Activated gamma-delta T cell treated with anti-CD3 and anti-CD28 coated beads, Interleukin-2, amount 50 U/mL, for 16 hours (primary cell): ENCODE results near the gene RAF1.
"Not testable (repeated sequence)": the region's sequence is repeated elsewhere in the genome, so short reads cannot be mapped to it uniquely, and the experiment has no call there.

Experiments
- DNase-seq: peaks from one replicate; pipeline ENCODE4 v3.0.0-alpha.2; 2020; ENCODE audit warnings: low read depth

Gene RAF1

GRCh38 chr3:12638105-12638504 lies 25.8 kb downstream of the RAF1 start:
- no peak for DNase-seq

- DNase-seq = no peak
These were observed 30.8 kb downstream of the RAF1 start for GRCh38 chr3:12633108-12633507.

- DNase-seq = no peak
These were observed 31.4 kb downstream of the RAF1 start for GRCh38 chr3:12632523-12632922.

GRCh38 chr3:12630843-12631242 lies 33.1 kb downstream of the RAF1 start:
- DNase-seq = not testable (repeated sequence)

GRCh38 chr3:12630292-12630691 lies 33.6 kb downstream of the RAF1 start:
- no peak for DNase-seq

GRCh38 chr3:12629560-12629959 lies 34.4 kb downstream of the RAF1 start:
- no peak for DNase-seq

GRCh38 chr3:12628813-12629212 lies 35.1 kb downstream of the RAF1 start:
- no peak for DNase-seq

GRCh38 chr3:12627370-12627769 lies 36.5 kb downstream of the RAF1 start:
- DNase-seq = no peak

GRCh38 chr3:12624964-12625363 lies 39.0 kb downstream of the RAF1 start:
- not testable (repeated sequence) for DNase-seq

- DNase-seq = no peak
These were observed 39.9 kb downstream of the RAF1 start for GRCh38 chr3:12624056-12624455.

- DNase-seq = no peak
These were observed 41.6 kb downstream of the RAF1 start for GRCh38 chr3:12622335-12622734.

- no peak for DNase-seq
These were observed 43.2 kb downstream of the RAF1 start for GRCh38 chr3:12620729-12621128.

GRCh38 chr3:12620305-12620704 lies 43.6 kb downstream of the RAF1 start:
- DNase-seq = no peak

- no peak for DNase-seq
These were observed 45.5 kb downstream of the RAF1 start for GRCh38 chr3:12618426-12618825.

- no peak for DNase-seq
These were observed 48.7 kb downstream of the RAF1 start for GRCh38 chr3:12615266-12615665.

GRCh38 chr3:12613250-12613649 lies 50.7 kb downstream of the RAF1 start:
- no peak for DNase-seq

GRCh38 chr3:12612514-12613226 lies 51.2 kb downstream of the RAF1 start:
- DNase-seq = no peak

- no peak for DNase-seq
These were observed 52.8 kb downstream of the RAF1 start for GRCh38 chr3:12611117-12611516.

GRCh38 chr3:12608376-12608775 lies 55.5 kb downstream of the RAF1 start:
- DNase-seq = no peak

GRCh38 chr3:12603969-12604368 lies 59.9 kb downstream of the RAF1 start:
- DNase-seq = no peak

- DNase-seq = no peak
These were observed 62.8 kb downstream of the RAF1 start for GRCh38 chr3:12601072-12601471.

- no peak for DNase-seq
These were observed 65.0 kb downstream of the RAF1 start for GRCh38 chr3:12598890-12599289.

GRCh38 chr3:12593473-12593872 lies 70.4 kb downstream of the RAF1 start:
- no peak for DNase-seq

- DNase-seq = no peak
These were observed 71.8 kb downstream of the RAF1 start for GRCh38 chr3:12591997-12592715.
